Cortex of kidney (tissue), 1 donor: ENCODE data around the gene CDK5RAP3.
"Not testable (repeated sequence)": the region's sequence is repeated elsewhere in the genome, so short reads cannot be mapped to it uniquely, and the experiment has no call there.

ENCODE experiments used
- DNase-seq: peaks from one replicate; lab custom pipeline; 2025; lab: John Stamatoyannopoulos, UW

Gene CDK5RAP3

GRCh38 chr17:47970725-47971499, at the start of gene CDK5RAP3:
TSS of gene CDK5RAP3 (plus strand) at chr17:47971113. CDS start at chr17:47971147, 34 bp downstream.
- peak; percentile 83 for DNase-seq

GRCh38 chr17:47924785-47925677, 45.9 kb upstream of the CDK5RAP3 start:
- DNase-seq: no peak

- DNase-seq: no peak
Measured at GRCh38 chr17:47925678-47925988, 45.3 kb upstream of the CDK5RAP3 start.

- no peak for DNase-seq
Measured at GRCh38 chr17:47927821-47928400, 43.0 kb upstream of the CDK5RAP3 start.

- DNase-seq: no peak
Measured at GRCh38 chr17:47928415-47928814, 42.5 kb upstream of the CDK5RAP3 start.

- DNase-seq: no peak
Measured at GRCh38 chr17:47929218-47930000, 41.5 kb upstream of the CDK5RAP3 start.

- DNase-seq: no peak
Measured at GRCh38 chr17:47931848-47932247, 39.1 kb upstream of the CDK5RAP3 start.

- no peak for DNase-seq
Measured at GRCh38 chr17:47934856-47935255, 36.1 kb upstream of the CDK5RAP3 start.

GRCh38 chr17:47935468-47935867, 35.4 kb upstream of the CDK5RAP3 start:
- not testable (repeated sequence) for DNase-seq

- no peak for DNase-seq
Measured at GRCh38 chr17:47935961-47936360, 35.0 kb upstream of the CDK5RAP3 start.

- no peak for DNase-seq
Measured at GRCh38 chr17:47937941-47938340, 33.0 kb upstream of the CDK5RAP3 start.

- no peak for DNase-seq
Measured at GRCh38 chr17:47941246-47942095, 29.4 kb upstream of the CDK5RAP3 start, which contains the start of gene PNPO. TSS of gene PNPO (plus strand) at chr17:47941571. CDS start at chr17:47941676, 105 bp downstream.

GRCh38 chr17:47942096-47942510, 28.8 kb upstream of the CDK5RAP3 start:
- no peak for DNase-seq

GRCh38 chr17:47942568-47942967, 28.3 kb upstream of the CDK5RAP3 start:
- DNase-seq: no peak

GRCh38 chr17:47945080-47945479, 25.8 kb upstream of the CDK5RAP3 start:
- DNase-seq: no peak

GRCh38 chr17:47945529-47946508, 25.1 kb upstream of the CDK5RAP3 start:
- DNase-seq: no peak

GRCh38 chr17:47946516-47946915, 24.4 kb upstream of the CDK5RAP3 start:
- no peak for DNase-seq

- no peak for DNase-seq
Measured at GRCh38 chr17:47946929-47947397, 23.9 kb upstream of the CDK5RAP3 start.

- DNase-seq: no peak
Measured at GRCh38 chr17:47948706-47949196, 22.2 kb upstream of the CDK5RAP3 start.
